Smooth muscle cell (in vitro differentiated cells): Measurements from ENCODE around the gene MGME1. TPM values are rescaled to one million over a fixed set of nuclear protein-coding genes. Genes with fewer than 3 reads are reported as not detected.
"Not testable (repeated sequence)": the region's sequence is repeated elsewhere in the genome, so short reads cannot be mapped to it uniquely, and the experiment has no call there.

Experiments used
- DNase-seq: peaks from one replicate; lab custom pipeline; 2025; ENCODE audit not compliant: unreplicated experiment; lab: John Stamatoyannopoulos, UW
- H2AFZ ChIP-seq: fragments of 200-600 bp; sonication (generic); 2 replicates; pipeline ENCODE4 v1.6.0; 2016; ENCODE audit warnings: antibody characterized with exemption, low read depth, mild to moderate bottlenecking
- H3F3A ChIP-seq: fragments of 200-600 bp; sonication (generic); 2 replicates; pipeline ENCODE4 v1.6.0; 2017; ENCODE audit warnings: antibody characterized with exemption, low read depth
- H3K27ac ChIP-seq: fragments of 200-600 bp; sonication (generic); 2 replicates; pipeline ENCODE4 v1.5.1; 2016; ENCODE audit warnings: low read depth, mild to moderate bottlenecking
- H3K27me3 ChIP-seq: fragments of 200-600 bp; sonication (generic); 2 replicates; pipeline ENCODE4 v1.6.1; 2016; ENCODE audit warnings: low read depth, mild to moderate bottlenecking
- H3K36me3 ChIP-seq: fragments of 200-600 bp; sonication (generic); 2 replicates; pipeline ENCODE4 v1.5.1; 2016; ENCODE audit warnings: low read depth
- H3K4me1 ChIP-seq: fragments of 200-600 bp; sonication (generic); 2 replicates; pipeline ENCODE4 v1.5.1; 2016; ENCODE audit warnings: low read depth
- H3K4me2 ChIP-seq: fragments of 200-600 bp; sonication (generic); 2 replicates; pipeline ENCODE4 v1.6.0; 2016; ENCODE audit warnings: mild to moderate bottlenecking
- H3K4me3 ChIP-seq: fragments of 200-600 bp; sonication (generic); 2 replicates; pipeline ENCODE4 v1.5.1; 2016; ENCODE audit warnings: mild to moderate bottlenecking
- H3K79me2 ChIP-seq: fragments of 200-600 bp; sonication (generic); 2 replicates; pipeline ENCODE4 v1.6.0; 2016; ENCODE audit warnings: low read depth, mild to moderate bottlenecking
- H3K9ac ChIP-seq: fragments of 200-600 bp; sonication (generic); 2 replicates; pipeline ENCODE4 v1.6.0; 2016; ENCODE audit warnings: low read depth
- H3K9me3 ChIP-seq: fragments of 200-600 bp; sonication (generic); replicated peaks from 2 replicates; pipeline ENCODE4 v1.5.1; 2016; ENCODE audit warnings: low read depth
- H4K20me1 ChIP-seq: fragments of 200-600 bp; sonication (generic); 2 replicates; pipeline ENCODE4 v1.6.0; 2016; ENCODE audit warnings: low read depth
- CTCF ChIP-seq: fragments of 200-600 bp; sonication (generic); IDR thresholded peaks from 2 replicates; pipeline ENCODE4 v1.5.1; 2017; ENCODE audit warnings: borderline replicate concordance, mild to moderate bottlenecking, antibody characterized with exemption; ENCODE audit not compliant: insufficient read depth, poor library complexity, severe bottlenecking
- WGBS: methylation state at CpG from one replicate; pipeline ENCODE4 v1.1.7; 2016; ENCODE audit warnings: low lambda C conversion rate; 5-methylcytosine and 5-hydroxymethylcytosine counted together
- polyA plus RNA-seq: library from polyadenylated mRNA; unstranded; fragments of >200 nt; fragmentation: Nextera tagmentation; extraction: Ambion mirVana; gene quantifications from 2 replicates; pipeline ENCODE4 v1.2.1, GENCODE V29; 2016
- total RNA-seq: library from RNA; depleted of rRNA; stranded (reverse); fragments of >200 nt; gene quantifications from 2 replicates; pipeline ENCODE4 v1.2.3, GENCODE V29; 2014

The MGME1 gene
- total and polyA plus RNA-seq, 2 experiments from 2014 or later, result 15.7 to 16.0 TPM

GRCh38 chr20:17957505-17958363 lies 11.1 kb upstream of the MGME1 start:
- peaks cover 100% of the 10 kb centered on the region for H4K20me1 ChIP-seq
- H3K9me3 ChIP-seq, result no peaks in the 10 kb centered on the region
- H3K36me3 ChIP-seq, result no peaks in the 10 kb centered on the region
- no peak overlapping the region for H2AFZ ChIP-seq
- H3K9ac ChIP-seq, result no peak overlapping the region
- H3K4me3 ChIP-seq, result no peak overlapping the region
- WGBS, result 75% methylated on average over 5 of the region's 5 CpGs
- no peaks in the 10 kb centered on the region for H3K27me3 ChIP-seq
- TF ChIP-seq CTCF, result no peak
- DNase-seq, result no peak
- H3K27ac ChIP-seq, result peak overlapping the region; percentile 71
- peaks cover 24% of the 10 kb centered on the region for H3F3A ChIP-seq
- H3K79me2 ChIP-seq, result peaks cover 100% of the 10 kb centered on the region
- H3K4me1 ChIP-seq, result peaks cover 20% of the 10 kb centered on the region
- H3K4me2 ChIP-seq, result peak overlapping the region; percentile 6

GRCh38 chr20:17958373-17959256 lies 10.2 kb upstream of the MGME1 start:
- H3K27me3 ChIP-seq, result no peaks in the 10 kb centered on the region
- peak overlapping the region; percentile 71 for H3K27ac ChIP-seq
- H4K20me1 ChIP-seq, result peaks cover 100% of the 10 kb centered on the region
- H3K4me2 ChIP-seq, result peak overlapping the region; percentile 31
- H3K9ac ChIP-seq, result no peak overlapping the region
- H3K4me1 ChIP-seq, result peaks cover 26% of the 10 kb centered on the region
- DNase-seq, result no peak
- H3F3A ChIP-seq, result peaks cover 29% of the 10 kb centered on the region
- WGBS, result 48% methylated on average over 5 of the region's 5 CpGs
- no peak overlapping the region for H2AFZ ChIP-seq
- no peaks in the 10 kb centered on the region for H3K36me3 ChIP-seq
- TF ChIP-seq CTCF, result no peak
- H3K79me2 ChIP-seq, result peaks cover 100% of the 10 kb centered on the region
- no peaks in the 10 kb centered on the region for H3K9me3 ChIP-seq
- H3K4me3 ChIP-seq, result no peak overlapping the region

GRCh38 chr20:17959257-17959627 lies 9.6 kb upstream of the MGME1 start:
- no peaks in the 10 kb centered on the region for H3K36me3 ChIP-seq
- H3K9me3 ChIP-seq, result no peaks in the 10 kb centered on the region
- no peak overlapping the region for H3K4me3 ChIP-seq
- H3K79me2 ChIP-seq, result peaks cover 100% of the 10 kb centered on the region
- no peak overlapping the region for H3K9ac ChIP-seq
- TF ChIP-seq CTCF, result no peak
- peak overlapping the region; percentile 71 for H3K27ac ChIP-seq
- H3K4me2 ChIP-seq, result peak overlapping the region; percentile 41
- H3F3A ChIP-seq, result peaks cover 31% of the 10 kb centered on the region
- H2AFZ ChIP-seq, result no peak overlapping the region
- peaks cover 100% of the 10 kb centered on the region for H4K20me1 ChIP-seq
- peaks cover 28% of the 10 kb centered on the region for H3K4me1 ChIP-seq
- DNase-seq, result no peak
- no peaks in the 10 kb centered on the region for H3K27me3 ChIP-seq
- WGBS, result 89% methylated on average over 5 of the region's 5 CpGs

GRCh38 chr20:17960400-17960885 lies 8.4 kb upstream of the MGME1 start:
- H3K4me2 ChIP-seq, H2AFZ ChIP-seq, H3K9ac ChIP-seq, DNase-seq, H3K27me3 ChIP-seq, H3K36me3 ChIP-seq, H3K9me3 ChIP-seq: not testable (repeated sequence)
- Histone ChIP-seq H3K4me1 (peaks cover 37% of the 10 kb centered on the region), H3K27ac (peak overlapping the region; percentile 71), H3F3A (peaks cover 31% of the 10 kb centered on the region), H3K79me2 (peaks cover 100% of the 10 kb centered on the region), H3K4me3 (peak overlapping the region; percentile 8), H4K20me1 (peaks cover 100% of the 10 kb centered on the region)
- 97% methylated on average over 16 of the region's 16 CpGs for WGBS
